Endothelial cell of hepatic sinusoid (primary cell): ENCODE data around the gene UBE2G2.

ENCODE experiments used
- in situ Hi-C: cut with HindIII; loops from 2 replicates; pipeline ENCODE4 v1.10.0; 2017; ENCODE audit warnings: low sequenced_read_pairs

UBE2G2 gene, protein sequence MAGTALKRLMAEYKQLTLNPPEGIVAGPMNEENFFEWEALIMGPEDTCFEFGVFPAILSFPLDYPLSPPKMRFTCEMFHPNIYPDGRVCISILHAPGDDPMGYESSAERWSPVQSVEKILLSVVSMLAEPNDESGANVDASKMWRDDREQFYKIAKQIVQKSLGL

GRCh38 chr21:44801468-44802395 lies at the start of gene UBE2G2:
TSS of gene UBE2G2 (minus strand) at chr21:44801820. CDS start at chr21:44801748, 72 bp downstream.
- in situ Hi-C loops: loop anchor here (10.0 kb wide), 2 partner anchors 73 to 143 kb away; partner anchors contain the start of genes PTTG1IP and SLX9

DNA sequence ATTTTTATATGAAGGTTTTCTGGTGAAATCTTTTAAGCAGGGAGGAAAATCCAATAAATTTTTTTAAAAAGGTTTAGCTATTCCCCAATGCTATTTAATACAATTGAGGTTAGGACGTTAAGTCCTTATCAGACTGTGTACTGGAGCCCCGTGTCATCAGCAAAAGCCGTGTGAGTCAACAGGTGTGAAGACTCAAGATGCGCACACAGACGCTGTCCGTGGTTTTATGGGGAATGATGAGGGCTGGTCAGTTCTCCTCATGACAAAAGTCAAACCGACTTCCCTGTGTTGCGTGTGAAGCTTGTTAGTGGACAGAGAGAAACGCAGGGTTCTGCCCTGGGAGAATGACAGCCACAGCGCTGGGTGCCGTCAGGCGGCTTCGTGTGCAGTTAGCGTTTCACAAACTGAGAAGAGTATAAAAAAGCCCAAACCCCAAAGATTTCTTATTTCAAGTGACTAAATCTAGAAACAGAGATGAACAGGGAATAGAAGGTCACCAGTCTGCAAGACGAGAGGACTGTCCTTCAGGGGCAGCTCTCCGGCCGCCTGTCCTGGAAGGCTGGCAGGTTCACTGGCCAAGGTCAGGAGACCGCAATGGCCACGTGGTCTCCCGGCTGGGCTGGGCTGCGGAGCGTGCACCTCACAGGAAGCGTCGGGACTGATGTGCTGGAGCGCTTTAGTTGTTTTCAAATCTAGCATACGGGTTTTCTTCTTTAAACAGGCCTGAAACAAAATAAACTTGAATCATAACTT lies 49.5 kb upstream of the UBE2G2 start:
- in situ Hi-C loops: loop anchor here (5.0 kb wide), 1 partner anchor 44 kb away; no protein-coding TSS in a partner anchor

DNA sequence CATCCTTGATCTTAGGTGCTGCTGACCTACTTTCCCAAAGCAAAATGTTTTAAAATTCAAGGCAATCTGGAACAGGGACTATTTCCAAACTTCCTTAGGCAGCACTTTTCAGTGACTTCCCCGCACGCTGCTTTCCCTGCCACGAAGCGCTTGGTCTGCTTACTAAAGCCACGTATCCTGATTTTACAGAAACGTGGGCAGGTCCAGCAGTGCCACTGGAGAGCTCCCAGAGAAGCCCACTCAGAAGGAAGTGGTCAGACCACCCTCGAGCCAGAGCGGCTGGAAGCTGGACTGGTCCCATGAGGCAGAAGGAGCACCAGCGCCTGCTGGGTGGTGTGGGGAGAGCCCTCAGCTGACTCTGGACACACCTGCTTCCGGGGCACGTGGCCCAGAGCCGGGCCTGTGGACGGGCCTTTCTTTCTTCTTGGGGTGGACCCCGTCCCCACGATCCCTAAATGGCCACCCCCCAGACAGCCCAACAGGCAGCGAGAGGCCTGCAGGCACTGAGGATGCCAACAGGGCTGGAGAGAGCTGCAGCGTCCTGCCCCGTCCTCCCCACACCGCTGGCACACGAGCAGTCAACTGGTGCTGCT lies 48.7 kb upstream of the UBE2G2 start:
- in situ Hi-C loops: loop anchor here (5.0 kb wide), 1 partner anchor 43 kb away; no protein-coding TSS in a partner anchor

DNA sequence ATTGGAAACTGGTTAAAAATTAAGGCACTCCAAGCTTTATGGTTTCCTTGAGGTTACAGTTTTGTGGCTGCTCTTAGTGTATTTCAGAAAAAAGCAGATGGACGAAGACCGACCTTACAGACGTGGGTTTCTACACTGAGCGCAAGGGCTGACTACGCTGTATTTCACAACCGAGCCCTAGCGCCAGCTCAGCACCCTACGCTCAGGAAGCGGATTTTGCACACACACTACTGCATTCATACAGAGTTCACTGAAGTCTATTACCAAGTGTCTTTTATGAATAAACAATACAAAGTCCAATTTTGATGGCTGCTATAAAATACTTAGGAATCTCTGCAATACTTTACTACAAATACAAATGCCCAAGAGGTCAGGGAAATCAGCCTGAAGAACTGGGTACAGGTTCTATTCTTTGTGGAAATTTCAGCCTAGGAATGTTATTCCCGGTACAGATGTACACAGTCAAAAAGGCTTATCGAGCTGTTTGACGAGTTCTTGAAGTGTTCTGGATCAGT lies 48.1 kb upstream of the UBE2G2 start:
- in situ Hi-C loops: loop anchor here (5.0 kb wide), 1 partner anchor 42 kb away; no protein-coding TSS in a partner anchor

DNA sequence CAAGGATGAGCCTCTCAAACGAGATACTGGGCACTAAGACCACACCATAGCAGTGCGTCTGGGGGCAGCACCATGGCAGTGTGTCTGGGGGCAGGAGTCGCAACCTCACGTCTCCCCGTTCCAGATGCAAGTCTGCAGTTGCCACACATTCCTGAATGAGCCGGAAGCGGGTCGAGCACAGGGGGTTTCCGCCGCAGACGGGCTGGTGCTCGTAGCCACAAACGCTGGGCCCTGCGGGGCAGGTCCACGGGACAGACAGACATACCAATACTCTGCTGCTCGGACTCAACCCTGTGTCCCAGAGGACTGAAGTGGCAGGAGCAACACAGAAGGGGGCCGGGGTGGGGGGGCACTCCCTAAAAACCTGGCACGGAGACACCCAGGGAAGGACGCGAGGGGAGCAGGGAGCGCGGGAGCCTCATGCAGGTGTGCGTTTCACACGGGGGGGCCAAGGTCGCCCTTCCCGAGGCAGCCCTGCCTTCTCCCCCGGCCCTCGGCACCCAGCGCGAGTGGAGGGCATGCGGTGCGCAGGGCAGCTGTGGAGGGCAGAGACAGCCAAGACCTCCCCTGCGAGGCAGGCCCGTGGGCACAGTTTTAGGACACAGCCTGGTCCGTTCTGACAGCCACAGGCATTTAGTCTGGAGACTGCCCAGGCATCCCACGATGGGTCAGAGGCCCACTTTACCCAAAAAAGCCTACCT lies 47.4 kb upstream of the UBE2G2 start:
- in situ Hi-C loops: no loop called here

GRCh38 chr21:44847261-44848056 lies 45.8 kb upstream of the UBE2G2 start:
- in situ Hi-C loops: no loop called here

DNA sequence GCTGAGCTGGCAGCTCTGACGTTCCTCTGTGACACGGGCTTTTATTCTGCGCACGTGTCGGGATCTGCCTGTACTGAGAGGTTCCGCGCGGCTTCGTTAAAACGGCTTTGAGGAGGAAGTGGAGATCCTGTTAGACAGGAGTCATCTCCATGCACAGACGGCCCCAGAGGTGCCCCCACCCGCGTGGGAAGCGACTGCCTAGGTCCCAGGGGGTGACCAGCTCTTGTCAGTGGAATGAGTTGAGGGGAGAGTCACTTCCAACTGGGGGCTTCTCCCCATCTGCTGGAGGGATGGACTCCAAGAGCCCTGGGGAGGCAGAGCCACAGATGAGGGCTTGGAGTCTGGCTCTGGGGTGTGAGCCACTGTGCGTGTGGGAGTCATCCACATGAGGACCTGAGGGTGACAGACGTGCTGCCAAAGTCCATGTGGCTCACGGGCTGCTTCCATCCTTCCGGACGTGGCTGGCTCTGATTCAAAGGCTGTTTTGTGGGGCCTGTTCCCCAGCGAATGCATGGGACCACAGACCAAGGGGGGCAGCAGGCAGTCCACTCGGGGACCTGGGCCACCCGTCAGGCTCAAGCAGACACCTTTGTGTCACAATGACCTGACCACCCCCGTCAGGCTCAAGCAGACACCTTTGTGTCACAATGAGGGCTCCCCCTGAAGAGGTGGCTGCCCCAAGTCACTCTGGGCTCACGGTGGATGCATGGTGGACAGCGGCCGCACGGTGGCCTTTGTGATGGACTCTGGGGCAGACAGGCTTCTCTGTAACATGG lies 45.1 kb upstream of the UBE2G2 start:
- in situ Hi-C loops: no loop called here

DNA sequence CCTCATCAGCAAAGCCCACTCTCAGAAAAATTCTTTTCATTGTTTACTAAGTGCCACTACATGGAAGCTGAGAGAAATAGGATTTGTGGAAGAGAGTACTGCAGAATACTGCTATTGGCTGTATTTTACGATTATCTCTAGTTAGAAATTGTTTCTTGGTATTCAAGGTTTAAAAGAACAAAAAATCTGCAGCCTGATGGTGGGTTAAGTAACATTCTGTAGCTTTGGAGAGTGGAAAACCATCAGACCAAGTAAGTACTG lies 44.5 kb upstream of the UBE2G2 start:
- in situ Hi-C loops: no loop called here

GRCh38 chr21:44845418-44846223 lies 44.0 kb upstream of the UBE2G2 start:
- in situ Hi-C loops: no loop called here

DNA sequence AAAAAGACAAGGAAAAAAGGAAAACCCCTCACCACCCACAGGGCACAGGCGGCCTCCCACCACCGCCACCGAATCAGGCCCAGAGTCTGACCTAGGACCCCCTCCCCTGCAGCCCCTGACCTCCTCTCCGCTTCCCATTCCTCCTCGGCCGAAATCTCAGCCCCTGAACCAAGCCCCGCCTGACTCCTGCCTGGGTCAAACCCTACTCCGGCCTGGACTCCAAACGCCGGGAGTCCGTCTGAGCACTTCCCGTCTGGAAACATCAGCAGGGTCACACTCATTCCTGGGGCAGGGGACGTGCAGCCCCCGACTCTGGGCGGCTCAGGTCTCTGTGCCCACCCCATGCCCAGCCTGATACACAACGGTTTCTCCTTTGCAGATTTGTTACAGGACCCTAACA lies 42.6 kb upstream of the UBE2G2 start:
- in situ Hi-C loops: no loop called here

DNA sequence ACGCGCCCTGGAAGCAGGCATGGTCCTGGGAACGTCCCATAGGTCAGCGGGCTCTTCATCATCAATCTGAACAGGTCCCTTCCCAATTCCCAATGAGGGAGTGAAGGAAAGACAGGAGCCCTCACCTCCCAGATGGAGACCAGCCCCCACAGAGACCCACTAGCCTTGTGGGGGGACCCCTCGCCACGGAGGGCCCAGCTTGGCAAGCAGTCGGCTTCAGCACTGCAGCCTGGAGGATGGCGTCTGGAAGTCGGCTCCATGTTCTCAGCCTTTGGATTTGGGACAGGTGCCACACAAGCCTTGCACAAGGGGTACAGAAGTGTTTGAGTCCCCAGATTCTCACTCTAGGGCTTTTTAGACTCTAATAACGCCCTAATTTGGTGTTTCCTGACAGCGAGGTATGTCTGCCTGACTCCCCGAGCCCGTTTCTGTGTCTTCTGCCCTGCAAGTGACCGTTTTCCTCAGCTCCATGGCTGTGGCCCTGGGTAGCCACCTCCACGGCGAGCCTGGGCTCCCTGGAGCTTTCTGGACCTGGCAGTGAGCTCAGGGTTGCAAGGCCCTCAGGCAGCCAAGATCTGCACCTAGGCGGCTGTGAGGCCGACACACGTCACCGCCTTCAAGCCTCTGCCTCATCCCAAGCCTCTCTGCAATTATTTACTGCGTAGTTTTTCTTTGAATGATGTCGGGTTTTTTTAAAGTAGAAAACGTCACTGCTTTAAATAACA lies 41.3 kb upstream of the UBE2G2 start:
- in situ Hi-C loops: no loop called here

- in situ Hi-C loops: no loop called here
Measured at GRCh38 chr21:44842087-44842486, 40.5 kb upstream of the UBE2G2 start.

- in situ Hi-C loops: no loop called here
Measured at GRCh38 chr21:44840771-44841170, 39.2 kb upstream of the UBE2G2 start.

- in situ Hi-C loops: no loop called here
Measured at GRCh38 chr21:44838951-44839350, 37.3 kb upstream of the UBE2G2 start.

- in situ Hi-C loops: no loop called here
Measured at GRCh38 chr21:44838039-44838895, 36.6 kb upstream of the UBE2G2 start.

DNA sequence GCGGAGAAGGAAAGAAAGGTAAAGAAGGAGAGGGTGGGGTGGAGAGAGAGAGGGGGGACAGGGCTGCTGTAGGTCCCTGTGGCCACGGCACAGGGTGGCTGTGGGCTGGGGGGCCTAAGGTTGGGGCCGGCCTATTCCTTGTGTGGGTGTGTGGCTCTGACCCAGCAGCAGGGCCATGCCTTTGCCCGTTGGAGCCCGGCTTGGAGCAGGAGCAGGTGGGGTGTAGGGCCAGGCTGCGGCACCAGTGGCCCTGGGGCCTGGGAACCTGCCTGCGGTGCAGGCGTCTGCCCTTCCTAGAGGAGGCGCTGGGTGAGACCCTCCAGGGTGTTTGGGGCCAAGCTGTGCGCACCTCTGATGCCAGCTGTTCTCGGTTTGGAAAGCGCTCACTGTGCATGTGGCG lies 35.9 kb upstream of the UBE2G2 start:
- in situ Hi-C loops: no loop called here
